Measurements from ENCODE around the gene C18orf63. TPM values are rescaled to one million over a fixed set of nuclear protein-coding genes. Genes with fewer than 3 reads are reported as not detected.

The C18orf63 gene
- total and polyA plus RNA-seq, 2 experiments from 2014 or later = not detected

GRCh38 chr18:74337155-74337911 is 21.7 kb downstream of the C18orf63 start:
- Histone ChIP-seq H4K20me1 (replicated peaks; ENCODE audit: insufficient read depth) (no peaks in the 10 kb centered on the region), H3K4me1 (ENCODE audit: insufficient read depth) (no peaks in the 10 kb centered on the region), H3K36me3 (ENCODE audit: insufficient read depth) (no peaks in the 10 kb centered on the region), H3F3A (replicated peaks; ENCODE audit: low read depth) (no peaks in the 10 kb centered on the region), H3K27ac (ENCODE audit: low read depth) (no peak overlapping the region), H3K9me2 (ENCODE audit: insufficient read depth) (no peaks in the 10 kb centered on the region), H3K4me3 (no peak overlapping the region), H3K4me2 (no peak overlapping the region), H2AFZ (peak overlapping the region; percentile 28; the same call in 1 of the 2 replicates), H3K79me2 (replicated peaks; ENCODE audit: insufficient read depth) (no peaks in the 10 kb centered on the region), H3K27me3 (ENCODE audit: insufficient read depth) (no peaks in the 10 kb centered on the region)
- Mint-ChIP-seq H3K36me3 (ENCODE audit: low read depth) (no peaks in the 10 kb centered on the region), H3K9me3 (no peaks in the 10 kb centered on the region), H3K27ac (no peak overlapping the region), H3K27me3 (ENCODE audit: insufficient read depth, low read depth, poor library complexity) (peaks cover 1% of the 10 kb centered on the region), H3K4me1 (peaks cover 17% of the 10 kb centered on the region; the same call in 2 of the 3 replicates), H3K4me3 (no peak overlapping the region)
- no peak for TF ChIP-seq ZNF114 (CRISPR knock-in tag; IDR thresholded peaks at IDR 0.05)
- no peak for TF ChIP-seq NANOG (IDR thresholded peaks at IDR 0.05; ENCODE audit: borderline replicate concordance)
- TF ChIP-seq STAT1 (IDR thresholded peaks at IDR 0.05; ENCODE audit: unreplicated experiment) = no peak
- TF ChIP-seq, protein P1, sequence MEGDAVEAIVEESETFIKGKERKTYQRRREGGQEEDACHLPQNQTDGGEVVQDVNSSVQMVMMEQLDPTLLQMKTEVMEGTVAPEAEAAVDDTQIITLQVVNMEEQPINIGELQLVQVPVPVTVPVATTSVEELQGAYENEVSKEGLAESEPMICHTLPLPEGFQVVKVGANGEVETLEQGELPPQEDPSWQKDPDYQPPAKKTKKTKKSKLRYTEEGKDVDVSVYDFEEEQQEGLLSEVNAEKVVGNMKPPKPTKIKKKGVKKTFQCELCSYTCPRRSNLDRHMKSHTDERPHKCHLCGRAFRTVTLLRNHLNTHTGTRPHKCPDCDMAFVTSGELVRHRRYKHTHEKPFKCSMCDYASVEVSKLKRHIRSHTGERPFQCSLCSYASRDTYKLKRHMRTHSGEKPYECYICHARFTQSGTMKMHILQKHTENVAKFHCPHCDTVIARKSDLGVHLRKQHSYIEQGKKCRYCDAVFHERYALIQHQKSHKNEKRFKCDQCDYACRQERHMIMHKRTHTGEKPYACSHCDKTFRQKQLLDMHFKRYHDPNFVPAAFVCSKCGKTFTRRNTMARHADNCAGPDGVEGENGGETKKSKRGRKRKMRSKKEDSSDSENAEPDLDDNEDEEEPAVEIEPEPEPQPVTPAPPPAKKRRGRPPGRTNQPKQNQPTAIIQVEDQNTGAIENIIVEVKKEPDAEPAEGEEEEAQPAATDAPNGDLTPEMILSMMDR (conservative IDR thresholded peaks at IDR 0.05; ENCODE audit: low read depth in 2 of 2) = no peak
- TF ChIP-seq CREB1 (CRISPR knock-in tag; IDR thresholded peaks at IDR 0.05; ENCODE audit: low read depth) = no peak
- no peak for TF ChIP-seq JUNB (IDR thresholded peaks at IDR 0.05; ENCODE audit: unreplicated experiment)
- no peak for TF ChIP-seq EZH2 (IDR thresholded peaks at IDR 0.05; ENCODE audit: low read depth, unreplicated experiment)
- TF ChIP-seq ZNF331 (CRISPR knock-in tag; IDR thresholded peaks at IDR 0.05; ENCODE audit: low read depth) = no peak
- no peak for TF ChIP-seq POLR2AphosphoS5 (IDR thresholded peaks at IDR 0.05; ENCODE audit: low read depth)
- DNase-seq (ENCODE audit: low spot score) (no peak), ATAC-seq (no peak)

GRCh38 chr18:74337912-74338309 is 22.3 kb downstream of the C18orf63 start:
- Mint-ChIP-seq H3K4me3 (no peak overlapping the region), H3K27me3 (ENCODE audit: insufficient read depth, low read depth, poor library complexity) (peaks cover 1% of the 10 kb centered on the region), H3K9me3 (no peaks in the 10 kb centered on the region), H3K4me1 (peaks cover 17% of the 10 kb centered on the region; the same call in 2 of the 3 replicates), H3K27ac (no peak overlapping the region), H3K36me3 (ENCODE audit: low read depth) (no peaks in the 10 kb centered on the region)
- Histone ChIP-seq H3K79me2 (replicated peaks; ENCODE audit: insufficient read depth) (no peaks in the 10 kb centered on the region), H3K4me2 (no peak overlapping the region), H3F3A (replicated peaks; ENCODE audit: low read depth) (no peaks in the 10 kb centered on the region), H3K4me3 (no peak overlapping the region), H3K36me3 (ENCODE audit: insufficient read depth) (no peaks in the 10 kb centered on the region), H2AFZ (peak overlapping the region; percentile 28; the same call in 1 of the 2 replicates), H3K27ac (ENCODE audit: low read depth) (no peak overlapping the region), H3K4me1 (ENCODE audit: insufficient read depth) (no peaks in the 10 kb centered on the region), H3K9me2 (ENCODE audit: insufficient read depth) (no peaks in the 10 kb centered on the region), H4K20me1 (replicated peaks; ENCODE audit: insufficient read depth) (no peaks in the 10 kb centered on the region), H3K27me3 (ENCODE audit: insufficient read depth) (no peaks in the 10 kb centered on the region)
- no peak for DNase-seq (ENCODE audit: low spot score)
- TF ChIP-seq POLR2AphosphoS5 (IDR thresholded peaks at IDR 0.05; ENCODE audit: low read depth) (no peak), JUNB (IDR thresholded peaks at IDR 0.05; ENCODE audit: unreplicated experiment) (no peak)
- TF ChIP-seq, protein P1 (conservative IDR thresholded peaks at IDR 0.05; ENCODE audit: low read depth in 2 of 2) = no peak
- TF ChIP-seq, protein P2, sequence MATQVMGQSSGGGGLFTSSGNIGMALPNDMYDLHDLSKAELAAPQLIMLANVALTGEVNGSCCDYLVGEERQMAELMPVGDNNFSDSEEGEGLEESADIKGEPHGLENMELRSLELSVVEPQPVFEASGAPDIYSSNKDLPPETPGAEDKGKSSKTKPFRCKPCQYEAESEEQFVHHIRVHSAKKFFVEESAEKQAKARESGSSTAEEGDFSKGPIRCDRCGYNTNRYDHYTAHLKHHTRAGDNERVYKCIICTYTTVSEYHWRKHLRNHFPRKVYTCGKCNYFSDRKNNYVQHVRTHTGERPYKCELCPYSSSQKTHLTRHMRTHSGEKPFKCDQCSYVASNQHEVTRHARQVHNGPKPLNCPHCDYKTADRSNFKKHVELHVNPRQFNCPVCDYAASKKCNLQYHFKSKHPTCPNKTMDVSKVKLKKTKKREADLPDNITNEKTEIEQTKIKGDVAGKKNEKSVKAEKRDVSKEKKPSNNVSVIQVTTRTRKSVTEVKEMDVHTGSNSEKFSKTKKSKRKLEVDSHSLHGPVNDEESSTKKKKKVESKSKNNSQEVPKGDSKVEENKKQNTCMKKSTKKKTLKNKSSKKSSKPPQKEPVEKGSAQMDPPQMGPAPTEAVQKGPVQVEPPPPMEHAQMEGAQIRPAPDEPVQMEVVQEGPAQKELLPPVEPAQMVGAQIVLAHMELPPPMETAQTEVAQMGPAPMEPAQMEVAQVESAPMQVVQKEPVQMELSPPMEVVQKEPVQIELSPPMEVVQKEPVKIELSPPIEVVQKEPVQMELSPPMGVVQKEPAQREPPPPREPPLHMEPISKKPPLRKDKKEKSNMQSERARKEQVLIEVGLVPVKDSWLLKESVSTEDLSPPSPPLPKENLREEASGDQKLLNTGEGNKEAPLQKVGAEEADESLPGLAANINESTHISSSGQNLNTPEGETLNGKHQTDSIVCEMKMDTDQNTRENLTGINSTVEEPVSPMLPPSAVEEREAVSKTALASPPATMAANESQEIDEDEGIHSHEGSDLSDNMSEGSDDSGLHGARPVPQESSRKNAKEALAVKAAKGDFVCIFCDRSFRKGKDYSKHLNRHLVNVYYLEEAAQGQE (IDR thresholded peaks at IDR 0.05; ENCODE audit: unreplicated experiment) = no peak
- no peak for ATAC-seq
